Measurements from ENCODE around the gene GP1BA. TPM values are rescaled to one million over a fixed set of nuclear protein-coding genes. Genes with fewer than 3 reads are reported as not detected.

GP1BA gene
- total and polyA plus RNA-seq, 10 of the 15 experiments (the other 5 are each of a cell fraction or from before 2014, with no cell fraction given) = 0.04 to 0.67 (median 0.28) TPM; not detected in 1

DNA sequence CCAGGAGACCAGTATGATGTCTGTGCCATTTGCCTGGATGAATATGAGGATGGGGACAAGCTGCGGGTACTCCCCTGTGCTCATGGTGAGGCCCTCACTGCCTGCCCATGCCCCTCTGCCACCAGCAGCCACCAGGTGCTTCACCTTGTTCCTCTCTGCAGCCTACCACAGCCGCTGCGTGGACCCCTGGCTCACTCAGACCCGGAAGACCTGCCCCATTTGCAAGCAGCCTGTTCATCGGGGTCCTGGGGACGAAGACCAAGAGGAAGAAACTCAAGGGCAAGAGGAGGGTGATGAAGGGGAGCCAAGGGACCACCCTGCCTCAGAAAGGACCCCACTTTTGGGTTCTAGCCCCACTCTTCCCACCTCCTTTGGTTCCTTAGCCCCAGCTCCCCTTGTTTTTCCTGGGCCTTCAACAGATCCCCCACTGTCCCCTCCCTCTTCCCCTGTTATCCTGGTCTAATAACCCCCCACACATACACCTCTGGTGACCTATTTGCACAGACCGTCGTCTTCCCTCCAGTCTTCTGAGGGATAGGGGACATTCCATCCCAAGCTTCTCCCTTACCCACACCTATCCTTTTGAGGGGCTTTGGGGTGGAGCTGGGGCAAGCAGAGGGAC lies 12.6 kb downstream of the GP1BA start (continued):
- TF ChIP-seq, protein P1, sequence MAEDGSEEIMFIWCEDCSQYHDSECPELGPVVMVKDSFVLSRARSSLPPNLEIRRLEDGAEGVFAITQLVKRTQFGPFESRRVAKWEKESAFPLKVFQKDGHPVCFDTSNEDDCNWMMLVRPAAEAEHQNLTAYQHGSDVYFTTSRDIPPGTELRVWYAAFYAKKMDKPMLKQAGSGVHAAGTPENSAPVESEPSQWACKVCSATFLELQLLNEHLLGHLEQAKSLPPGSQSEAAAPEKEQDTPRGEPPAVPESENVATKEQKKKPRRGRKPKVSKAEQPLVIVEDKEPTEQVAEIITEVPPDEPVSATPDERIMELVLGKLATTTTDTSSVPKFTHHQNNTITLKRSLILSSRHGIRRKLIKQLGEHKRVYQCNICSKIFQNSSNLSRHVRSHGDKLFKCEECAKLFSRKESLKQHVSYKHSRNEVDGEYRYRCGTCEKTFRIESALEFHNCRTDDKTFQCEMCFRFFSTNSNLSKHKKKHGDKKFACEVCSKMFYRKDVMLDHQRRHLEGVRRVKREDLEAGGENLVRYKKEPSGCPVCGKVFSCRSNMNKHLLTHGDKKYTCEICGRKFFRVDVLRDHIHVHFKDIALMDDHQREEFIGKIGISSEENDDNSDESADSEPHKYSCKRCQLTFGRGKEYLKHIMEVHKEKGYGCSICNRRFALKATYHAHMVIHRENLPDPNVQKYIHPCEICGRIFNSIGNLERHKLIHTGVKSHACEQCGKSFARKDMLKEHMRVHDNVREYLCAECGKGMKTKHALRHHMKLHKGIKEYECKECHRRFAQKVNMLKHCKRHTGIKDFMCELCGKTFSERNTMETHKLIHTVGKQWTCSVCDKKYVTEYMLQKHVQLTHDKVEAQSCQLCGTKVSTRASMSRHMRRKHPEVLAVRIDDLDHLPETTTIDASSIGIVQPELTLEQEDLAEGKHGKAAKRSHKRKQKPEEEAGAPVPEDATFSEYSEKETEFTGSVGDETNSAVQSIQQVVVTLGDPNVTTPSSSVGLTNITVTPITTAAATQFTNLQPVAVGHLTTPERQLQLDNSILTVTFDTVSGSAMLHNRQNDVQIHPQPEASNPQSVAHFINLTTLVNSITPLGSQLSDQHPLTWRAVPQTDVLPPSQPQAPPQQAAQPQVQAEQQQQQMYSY (CRISPR knock-in tag; IDR thresholded peaks at IDR 0.05) = peak; percentile 10; the same call in 1 of the 2 replicates
- TF ChIP-seq ETV6 (conservative IDR thresholded peaks at IDR 0.05 in 1 of 2, IDR thresholded peaks at IDR 0.05 in 1 of 2; ENCODE audit: borderline replicate concordance in 1 of 2, low read depth in 1 of 2) (no peak), EGR1 (IDR thresholded peaks at IDR 0.05; ENCODE audit: borderline replicate concordance in 1 of 2, low read depth in 2 of 2, low read length in 2 of 2) (0 out of 3 replicates have a peak, but pooled peaks of 1 of the 2 experiments have one; percentile 40), MEF2A (IDR thresholded peaks at IDR 0.05; ENCODE audit: insufficient read depth, low read depth, low read length) (0 out of 2 replicates have a peak, but pooled peaks have one; percentile 7), ZNF274 (IDR thresholded peaks at IDR 0.05; ENCODE audit: insufficient read depth, insufficient read length) (no peak), SREBF1 (IDR thresholded peaks at IDR 0.05; ENCODE audit: low read length) (no peak), SPI1 (IDR thresholded peaks at IDR 0.05; ENCODE audit: borderline replicate concordance, insufficient read depth, low read depth, low read length) (no peak), IRF4 (IDR thresholded peaks at IDR 0.05; ENCODE audit: low read depth, low read length) (no peak), RAD51 (IDR thresholded peaks at IDR 0.05) (no peak), HDAC6 (IDR thresholded peaks at IDR 0.05; ENCODE audit: unreplicated experiment) (no peak), CBX5 (IDR thresholded peaks at IDR 0.05; ENCODE audit: low read depth) (no peak), NBN (IDR thresholded peaks at IDR 0.05) (no peak), SRF (IDR thresholded peaks at IDR 0.05; ENCODE audit: low read depth in 2 of 2, low read length in 2 of 2) (peak in 1 of 2 experiments; percentile 8; a peak in 1 of 4 replicates), MYB (IDR thresholded peaks at IDR 0.05; ENCODE audit: borderline replicate concordance, low read depth, low read length) (no peak), TCF7 (IDR thresholded peaks at IDR 0.05; ENCODE audit: borderline replicate concordance) (no peak)
- TF ChIP-seq, protein P2, sequence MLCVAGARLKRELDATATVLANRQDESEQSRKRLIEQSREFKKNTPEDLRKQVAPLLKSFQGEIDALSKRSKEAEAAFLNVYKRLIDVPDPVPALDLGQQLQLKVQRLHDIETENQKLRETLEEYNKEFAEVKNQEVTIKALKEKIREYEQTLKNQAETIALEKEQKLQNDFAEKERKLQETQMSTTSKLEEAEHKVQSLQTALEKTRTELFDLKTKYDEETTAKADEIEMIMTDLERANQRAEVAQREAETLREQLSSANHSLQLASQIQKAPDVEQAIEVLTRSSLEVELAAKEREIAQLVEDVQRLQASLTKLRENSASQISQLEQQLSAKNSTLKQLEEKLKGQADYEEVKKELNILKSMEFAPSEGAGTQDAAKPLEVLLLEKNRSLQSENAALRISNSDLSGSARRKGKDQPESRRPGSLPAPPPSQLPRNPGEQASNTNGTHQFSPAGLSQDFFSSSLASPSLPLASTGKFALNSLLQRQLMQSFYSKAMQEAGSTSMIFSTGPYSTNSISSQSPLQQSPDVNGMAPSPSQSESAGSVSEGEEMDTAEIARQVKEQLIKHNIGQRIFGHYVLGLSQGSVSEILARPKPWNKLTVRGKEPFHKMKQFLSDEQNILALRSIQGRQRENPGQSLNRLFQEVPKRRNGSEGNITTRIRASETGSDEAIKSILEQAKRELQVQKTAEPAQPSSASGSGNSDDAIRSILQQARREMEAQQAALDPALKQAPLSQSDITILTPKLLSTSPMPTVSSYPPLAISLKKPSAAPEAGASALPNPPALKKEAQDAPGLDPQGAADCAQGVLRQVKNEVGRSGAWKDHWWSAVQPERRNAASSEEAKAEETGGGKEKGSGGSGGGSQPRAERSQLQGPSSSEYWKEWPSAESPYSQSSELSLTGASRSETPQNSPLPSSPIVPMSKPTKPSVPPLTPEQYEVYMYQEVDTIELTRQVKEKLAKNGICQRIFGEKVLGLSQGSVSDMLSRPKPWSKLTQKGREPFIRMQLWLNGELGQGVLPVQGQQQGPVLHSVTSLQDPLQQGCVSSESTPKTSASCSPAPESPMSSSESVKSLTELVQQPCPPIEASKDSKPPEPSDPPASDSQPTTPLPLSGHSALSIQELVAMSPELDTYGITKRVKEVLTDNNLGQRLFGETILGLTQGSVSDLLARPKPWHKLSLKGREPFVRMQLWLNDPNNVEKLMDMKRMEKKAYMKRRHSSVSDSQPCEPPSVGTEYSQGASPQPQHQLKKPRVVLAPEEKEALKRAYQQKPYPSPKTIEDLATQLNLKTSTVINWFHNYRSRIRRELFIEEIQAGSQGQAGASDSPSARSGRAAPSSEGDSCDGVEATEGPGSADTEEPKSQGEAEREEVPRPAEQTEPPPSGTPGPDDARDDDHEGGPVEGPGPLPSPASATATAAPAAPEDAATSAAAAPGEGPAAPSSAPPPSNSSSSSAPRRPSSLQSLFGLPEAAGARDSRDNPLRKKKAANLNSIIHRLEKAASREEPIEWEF (IDR thresholded peaks at IDR 0.05; ENCODE audit: insufficient replicate concordance, low read depth, low read length) = no peak
- TF ChIP-seq, protein P3, sequence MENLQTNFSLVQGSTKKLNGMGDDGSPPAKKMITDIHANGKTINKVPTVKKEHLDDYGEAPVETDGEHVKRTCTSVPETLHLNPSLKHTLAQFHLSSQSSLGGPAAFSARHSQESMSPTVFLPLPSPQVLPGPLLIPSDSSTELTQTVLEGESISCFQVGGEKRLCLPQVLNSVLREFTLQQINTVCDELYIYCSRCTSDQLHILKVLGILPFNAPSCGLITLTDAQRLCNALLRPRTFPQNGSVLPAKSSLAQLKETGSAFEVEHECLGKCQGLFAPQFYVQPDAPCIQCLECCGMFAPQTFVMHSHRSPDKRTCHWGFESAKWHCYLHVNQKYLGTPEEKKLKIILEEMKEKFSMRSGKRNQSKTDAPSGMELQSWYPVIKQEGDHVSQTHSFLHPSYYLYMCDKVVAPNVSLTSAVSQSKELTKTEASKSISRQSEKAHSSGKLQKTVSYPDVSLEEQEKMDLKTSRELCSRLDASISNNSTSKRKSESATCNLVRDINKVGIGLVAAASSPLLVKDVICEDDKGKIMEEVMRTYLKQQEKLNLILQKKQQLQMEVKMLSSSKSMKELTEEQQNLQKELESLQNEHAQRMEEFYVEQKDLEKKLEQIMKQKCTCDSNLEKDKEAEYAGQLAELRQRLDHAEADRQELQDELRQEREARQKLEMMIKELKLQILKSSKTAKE (IDR thresholded peaks at IDR 0.05; ENCODE audit: low read depth, poor library complexity, severe bottlenecking) = no peak
